Frontal cortex (tissue), 4 donors: ENCODE measurements around the gene EIF4G2. TPM values are rescaled to one million over a fixed set of nuclear protein-coding genes. Genes with fewer than 3 reads are reported as not detected.

Source experiments
- DNase-seq, 2 donors: peaks; one replicate each; pipeline ENCODE4 v3.0.0; 2012; ENCODE audit warnings: low spot score in 2 of 2
- FAIRE-seq: peaks from 2 replicates; lab custom pipeline; 2012; peaks lifted over from hg19 to GRCh38; lab: Jason Lieb, UNC
- total RNA-seq: library from RNA; depleted of rRNA; stranded (reverse); fragments of >200 nt; gene quantifications from one replicate; pipeline ENCODE4 v1.2.3, GENCODE V29; 2014
- donor health status: control.
- donor health status: control.
- donor health status: control.

Gene EIF4G2
- total RNA-seq, 1 donor from 2014 or later: 941 TPM

- FAIRE-seq (no peak), DNase-seq (peak in 1 of 2 donors; percentile 40)
Measured at GRCh38 chr11:10778217-10778970, 30.3 kb downstream of the EIF4G2 start.

- no peak for FAIRE-seq
- DNase-seq: no peak
Measured at GRCh38 chr11:10777806-10778205, 30.9 kb downstream of the EIF4G2 start.

- FAIRE-seq (no peak), DNase-seq (no peak)
Measured at GRCh38 chr11:10777393-10777793, 31.3 kb downstream of the EIF4G2 start.

- FAIRE-seq (no peak), DNase-seq (no peak)
Measured at GRCh38 chr11:10774811-10775210, 33.9 kb downstream of the EIF4G2 start.

- FAIRE-seq: no peak
- no peak for DNase-seq
Measured at GRCh38 chr11:10771457-10771856, 37.3 kb downstream of the EIF4G2 start.

GRCh38 chr11:10770626-10771254 is 38.0 kb downstream of the EIF4G2 start:
- DNase-seq: no peak
- FAIRE-seq: no peak

GRCh38 chr11:10764412-10764811 is 44.3 kb downstream of the EIF4G2 start:
- no peak for FAIRE-seq
- DNase-seq: no peak

- FAIRE-seq: no peak
- no peak for DNase-seq
Measured at GRCh38 chr11:10763766-10764165, 45.0 kb downstream of the EIF4G2 start.

GRCh38 chr11:10762913-10763421 is 45.8 kb downstream of the EIF4G2 start:
- DNase-seq: no peak
- FAIRE-seq: no peak

GRCh38 chr11:10762185-10762584 is 46.5 kb downstream of the EIF4G2 start:
- DNase-seq (no peak), FAIRE-seq (no peak)

- no peak for DNase-seq
- no peak for FAIRE-seq
Measured at GRCh38 chr11:10761085-10761698, 47.5 kb downstream of the EIF4G2 start.

GRCh38 chr11:10758957-10759356 is 49.8 kb downstream of the EIF4G2 start:
- no peak for FAIRE-seq
- DNase-seq: no peak

GRCh38 chr11:10752486-10752885 is 56.2 kb downstream of the EIF4G2 start:
- FAIRE-seq (no peak), DNase-seq (no peak)

- DNase-seq: no peak
- FAIRE-seq: no peak
Measured at GRCh38 chr11:10752061-10752460, 56.7 kb downstream of the EIF4G2 start.

- FAIRE-seq (no peak), DNase-seq (no peak)
Measured at GRCh38 chr11:10751581-10751940, 57.2 kb downstream of the EIF4G2 start.

GRCh38 chr11:10750838-10751580 is 57.7 kb downstream of the EIF4G2 start, which contains the start of gene CTR9:
TSS of gene CTR9 (plus strand) at chr11:10751246. CDS start at chr11:10751413, 167 bp downstream.
- DNase-seq (peak; percentile 66 to 81), FAIRE-seq (no peak)

GRCh38 chr11:10749476-10749875 is 59.2 kb downstream of the EIF4G2 start:
- no peak for FAIRE-seq
- no peak for DNase-seq

GRCh38 chr11:10747733-10748132 is 61.0 kb downstream of the EIF4G2 start:
- FAIRE-seq: no peak

More at GRCh38 chr11:10747733-10748132, 61.0 kb downstream of the EIF4G2 start:
- DNase-seq: no peak
